Caco-2 (cell line): ENCODE measurements around the gene HSCB. TPM values are rescaled to one million over a fixed set of nuclear protein-coding genes. Genes with fewer than 3 reads are reported as not detected.
A peak's percentile ranks its signal among the peaks of the same experiment; 100 is the strongest.

Experiments
- BruUV-seq: library from RNA; stranded (reverse); fragments of 400-500 nt; replicated peaks from 2 replicates; lab custom pipeline; 2021; lab: Mats Ljungman, UMichigan
- CTCF ChIA-PET: fragments of 300-600 bp; sonication (Branson Sonifier 250); formaldehyde crosslinking; loops from one replicate; lab custom pipeline; 2022; ENCODE audit warnings: antibody characterized with exemption; lab: Charles Lee
- POLR2A ChIA-PET: fragments of 300-600 bp; sonication (Branson Sonifier 250); formaldehyde crosslinking; loops from one replicate; lab custom pipeline; 2022; ENCODE audit warnings: antibody characterized with exemption; lab: Charles Lee
- DNase-seq, 2 experiments: peaks; one replicate each; pipeline versions ENCODE4 v3.0.0 to v3.0.0-alpha.2; 2020 to 2022
- H3K27me3 ChIP-seq: replicated peaks from 2 replicates; pipeline ENCODE4 v1.6.0; 2011; ENCODE audit warnings: low read length; ENCODE audit not compliant: control insufficient read depth, insufficient read depth
- H3K36me3 ChIP-seq: 2 replicates; pipeline ENCODE4 v1.5.1; 2011; ENCODE audit warnings: low read length; ENCODE audit not compliant: control insufficient read depth, insufficient read depth
- H3K4me1 ChIP-seq: fragments of 250-450 bp; sonication (Bioruptor Pico); 2 replicates; pipeline ENCODE4 v1.5.1; 2020; ENCODE audit warnings: mild to moderate bottlenecking
- H3K4me3 ChIP-seq: 2 replicates; pipeline ENCODE4 v1.5.1; 2011; ENCODE audit warnings: low read depth, mild to moderate bottlenecking, control low read depth, low read length
- H3K9me3 ChIP-seq: fragments of 250-450 bp; sonication (Bioruptor Pico); 2 replicates; pipeline ENCODE4 v1.5.1; 2020; ENCODE audit warnings: mild to moderate bottlenecking, moderate library complexity
- H3K27ac Mint-ChIP-seq: one replicate; pipeline ENCODE4 v1.8.0; 2022; ENCODE audit warnings: mixed read lengths; ENCODE audit not compliant: unreplicated experiment
- H3K27me3 Mint-ChIP-seq: one replicate; pipeline ENCODE4 v1.8.0; 2022; ENCODE audit warnings: mixed read lengths; ENCODE audit not compliant: insufficient read depth, unreplicated experiment
- H3K36me3 Mint-ChIP-seq: one replicate; pipeline ENCODE4 v1.8.0; 2022; ENCODE audit warnings: mild to moderate bottlenecking, mixed read lengths; ENCODE audit not compliant: insufficient read depth, unreplicated experiment
- H3K4me1 Mint-ChIP-seq: one replicate; pipeline ENCODE4 v1.8.0; 2022; ENCODE audit warnings: low read depth, mixed read lengths; ENCODE audit not compliant: unreplicated experiment
- H3K4me3 Mint-ChIP-seq: one replicate; pipeline ENCODE4 v1.8.0; 2022; ENCODE audit warnings: mild to moderate bottlenecking, moderate library complexity, mixed read lengths; ENCODE audit not compliant: unreplicated experiment
- H3K9me3 Mint-ChIP-seq: one replicate; pipeline ENCODE4 v1.8.0; 2022; ENCODE audit warnings: mixed read lengths; ENCODE audit not compliant: unreplicated experiment
- CTCF ChIP-seq, 2 experiments: fragments of 200-600 bp in 1 of 2; IDR thresholded peaks; 1 replicate in 1 of 2; 2 replicates in 1 of 2; pipeline versions ENCODE4 v1.5.1 to v1.8.0; 2011 to 2022; ENCODE audit warnings: antibody characterized with exemption in 1 of 2, control low read depth in 1 of 2, inconsistent platforms in 1 of 2, low read depth in 1 of 2, low read length in 1 of 2, mild to moderate bottlenecking in 1 of 2, moderate library complexity in 1 of 2; ENCODE audit not compliant: insufficient read depth in 1 of 2, severe bottlenecking in 1 of 2, unreplicated experiment in 1 of 2
- intact Hi-C: fragments of 100-400 bp; cut with micrococcal nuclease; formaldehyde crosslinking; loops from one replicate; pipeline ENCODE4 v1.10.0; 2022; ENCODE audit not compliant: unreplicated experiment
- total RNA-seq: library from RNA; stranded (reverse); gene quantifications from 2 replicates; pipeline ENCODE4 v1.2.3, GENCODE V29; 2022

HSCB gene
- total RNA-seq, 1 experiment from 2014 or later, result 8.2 TPM

- H3K4me1 Mint-ChIP-seq, result peaks cover 14% of the 10 kb centered on the region
- no peaks in the 10 kb centered on the region for H3K27me3 Mint-ChIP-seq
- intact Hi-C loops, result no loop called here
- peaks cover 91% of the 10 kb centered on the region for H3K36me3 Mint-ChIP-seq
- H3K9me3 ChIP-seq, result no peaks in the 10 kb centered on the region
- no peaks in the 10 kb centered on the region for H3K27me3 ChIP-seq
- no peaks in the 10 kb centered on the region for H3K9me3 Mint-ChIP-seq
- DNase-seq, result no peak
- 0 out of 2 replicates have a peak, but pooled peaks cover 7% of the 10 kb centered on the region for H3K4me1 ChIP-seq
- no peak for TF ChIP-seq CTCF (IDR thresholded peaks at IDR 0.05; ENCODE audit: insufficient read depth in 1 of 2, low read depth in 1 of 2, low read length in 1 of 2, severe bottlenecking in 1 of 2, unreplicated experiment in 1 of 2)
- peaks cover 2% of the 10 kb centered on the region for H3K36me3 ChIP-seq
- POLR2A ChIA-PET, result interaction anchor here (0.6 to 1.6 kb wide), 3 partner anchors 11 to 28 kb away, joined by 4 to 5 read pairs (median 4); no protein-coding TSS in a partner anchor
- BruUV-seq, result no TSS peak
- no peak overlapping the region for H3K27ac Mint-ChIP-seq
- CTCF ChIA-PET, result no interaction called here
- H3K4me3 ChIP-seq, result no peak overlapping the region
- H3K4me3 Mint-ChIP-seq, result no peak overlapping the region
Measured at GRCh38 chr22:28795071-28795693, 53.3 kb downstream of the HSCB start.

- H3K4me3 Mint-ChIP-seq, result no peak overlapping the region
- no peaks in the 10 kb centered on the region for H3K9me3 Mint-ChIP-seq
- no peak overlapping the region for H3K4me3 ChIP-seq
- H3K36me3 ChIP-seq, result peaks cover 2% of the 10 kb centered on the region
- POLR2A ChIA-PET, result interaction anchor here (1.1 kb wide), 1 partner anchor 12 kb away, joined by 4 read pairs; no protein-coding TSS in a partner anchor
- 0 out of 2 replicates have a peak, but pooled peaks cover 7% of the 10 kb centered on the region for H3K4me1 ChIP-seq
- no peaks in the 10 kb centered on the region for H3K27me3 ChIP-seq
- H3K36me3 Mint-ChIP-seq, result peaks cover 90% of the 10 kb centered on the region
- TSS peak; percentile 1 for BruUV-seq
- intact Hi-C loops, result no loop called here
- CTCF ChIA-PET, result no interaction called here
- DNase-seq, result no peak
- TF ChIP-seq CTCF (IDR thresholded peaks at IDR 0.05; ENCODE audit: insufficient read depth in 1 of 2, low read depth in 1 of 2, low read length in 1 of 2, severe bottlenecking in 1 of 2, unreplicated experiment in 1 of 2), result no peak
- no peak overlapping the region for H3K27ac Mint-ChIP-seq
- H3K9me3 ChIP-seq, result no peaks in the 10 kb centered on the region
- peaks cover 14% of the 10 kb centered on the region for H3K4me1 Mint-ChIP-seq
- H3K27me3 Mint-ChIP-seq, result no peaks in the 10 kb centered on the region
Measured at GRCh38 chr22:28795932-28796856, 54.4 kb downstream of the HSCB start.
